HK-2 (cell line): Measurements from ENCODE around the gene TBC1D22A.
"Not testable (repeated sequence)": the region's sequence is repeated elsewhere in the genome, so short reads cannot be mapped to it uniquely, and the experiment has no call there.

Source experiments
- DNase-seq: peaks from one replicate; pipeline ENCODE4 v3.0.0-alpha.2; 2018; ENCODE audit not compliant: unreplicated experiment

Gene TBC1D22A

DNA sequence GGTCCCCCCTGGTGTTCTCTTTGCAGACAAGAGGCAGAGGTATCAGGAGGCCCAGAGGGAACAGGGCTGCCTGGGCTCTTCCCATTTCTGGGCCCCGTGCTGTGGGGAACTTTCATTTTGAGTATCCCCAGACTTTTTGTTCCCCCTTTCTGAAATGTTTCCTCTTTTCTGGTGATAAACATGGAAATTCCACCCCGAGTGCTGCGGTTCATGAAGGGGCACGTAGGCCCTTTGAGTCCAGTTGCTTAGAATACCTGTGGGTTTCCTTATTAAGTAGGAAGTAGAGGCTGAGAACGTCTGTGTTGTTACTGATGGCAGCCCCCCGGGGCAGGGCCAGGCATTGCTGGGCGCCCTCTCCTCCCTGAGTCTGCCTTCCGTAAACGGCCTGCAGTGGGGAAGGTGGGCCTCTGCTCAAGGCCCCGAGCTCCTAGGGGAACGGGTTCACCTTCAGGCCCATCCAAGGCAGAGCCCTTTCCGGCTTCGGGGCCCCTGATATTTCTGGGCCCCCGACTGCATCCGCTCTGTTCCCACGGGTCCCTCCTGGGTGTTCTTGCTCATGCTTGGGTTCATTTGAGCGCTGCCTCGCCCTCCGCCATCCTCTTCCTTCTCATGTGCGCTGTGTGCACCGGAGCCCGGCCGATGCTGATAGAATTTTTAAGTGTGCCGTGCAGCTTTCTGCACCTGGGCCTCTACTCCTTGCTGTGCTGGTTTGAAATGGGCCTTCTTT lies 12.0 kb downstream of the TBC1D22A start:
- no peak for DNase-seq

DNA sequence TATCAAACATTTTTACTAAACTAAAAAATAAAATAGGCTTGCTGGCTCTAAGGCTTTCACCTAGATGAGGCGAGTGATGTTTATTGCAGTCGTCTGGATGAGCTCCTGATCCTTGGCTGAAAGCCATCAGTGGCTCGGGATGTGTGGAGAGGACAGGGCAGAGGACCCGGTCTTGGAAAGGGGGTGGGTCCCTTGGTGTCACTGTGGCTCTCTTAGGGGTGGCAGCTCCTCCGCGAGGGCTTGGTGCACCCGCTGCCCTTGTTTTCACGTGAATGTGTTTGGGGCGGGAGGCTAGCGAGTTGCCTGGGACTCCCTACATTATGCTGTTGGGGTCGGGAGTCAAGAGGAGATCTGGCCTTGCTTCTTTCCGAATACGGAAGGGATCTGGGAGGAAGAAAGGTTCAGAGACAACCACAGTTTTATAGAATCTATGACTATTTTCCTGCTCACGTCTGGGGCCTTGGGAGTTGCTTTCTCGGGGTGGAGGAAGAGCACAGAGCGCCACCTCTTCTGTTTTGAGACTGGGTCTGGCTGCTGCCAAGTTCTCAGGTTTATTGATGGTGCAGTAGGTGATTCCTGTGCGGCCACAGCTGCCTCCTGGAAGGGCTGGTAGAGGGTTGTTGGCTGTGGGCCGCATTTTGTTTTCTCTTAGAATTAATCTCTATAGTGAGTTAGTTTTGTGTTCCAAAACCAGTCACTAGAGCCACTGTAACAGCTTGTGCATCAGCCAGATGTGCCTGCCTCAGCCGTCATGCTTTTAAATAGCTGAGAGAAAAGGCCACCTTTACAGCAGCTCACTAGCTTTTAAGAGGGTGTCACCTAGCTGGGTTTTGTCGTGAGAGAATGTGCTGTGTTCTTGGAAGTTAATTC lies 12.8 kb downstream of the TBC1D22A start:
- DNase-seq, result no peak

DNA sequence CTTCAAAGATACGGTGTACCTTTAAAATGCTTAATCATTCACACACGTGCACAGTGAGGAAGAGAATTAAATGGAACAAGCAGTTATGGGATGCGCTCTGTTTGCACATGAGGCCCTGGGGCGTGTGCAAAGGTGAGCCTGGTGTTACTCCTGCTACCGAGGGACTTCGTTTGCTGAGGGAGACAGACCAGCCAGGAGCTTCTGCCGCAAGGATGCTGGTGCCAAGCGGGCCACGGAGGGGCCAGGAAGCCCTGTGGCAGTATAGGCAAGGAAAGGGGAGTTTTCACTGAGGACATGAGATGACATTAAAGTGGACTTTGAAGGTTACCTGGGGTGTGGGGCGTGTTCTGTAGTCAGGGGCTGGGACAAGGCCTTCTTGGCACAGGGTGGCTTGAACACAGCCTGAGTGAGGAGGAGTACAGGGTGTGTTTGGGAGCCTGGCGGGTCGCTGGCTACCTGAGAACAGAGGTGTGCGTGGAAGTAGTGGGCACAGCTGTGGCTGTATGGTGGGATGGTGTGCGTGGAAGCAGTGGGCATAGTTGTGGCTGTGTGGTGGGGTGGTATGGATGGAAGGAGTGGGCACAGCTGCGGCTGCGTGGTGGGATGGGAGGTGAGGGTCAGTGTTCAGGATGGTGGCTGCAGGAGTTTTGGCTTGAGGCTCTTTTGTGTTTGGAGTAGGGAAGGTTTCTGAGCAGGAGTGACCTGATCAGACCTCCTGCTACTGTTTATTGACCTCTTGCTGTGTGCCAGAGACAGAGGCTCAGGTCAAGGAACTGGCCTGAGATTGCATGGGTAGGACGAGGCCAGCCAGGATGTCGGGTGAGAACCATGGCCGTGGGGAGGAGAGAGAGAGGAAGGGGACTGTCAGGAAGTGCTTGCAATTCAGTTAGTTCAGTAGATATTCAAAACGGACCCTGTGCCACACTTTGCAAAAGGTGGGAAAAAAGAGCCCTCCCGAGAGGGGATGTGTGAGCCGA lies 13.7 kb downstream of the TBC1D22A start:
- no peak for DNase-seq

DNA sequence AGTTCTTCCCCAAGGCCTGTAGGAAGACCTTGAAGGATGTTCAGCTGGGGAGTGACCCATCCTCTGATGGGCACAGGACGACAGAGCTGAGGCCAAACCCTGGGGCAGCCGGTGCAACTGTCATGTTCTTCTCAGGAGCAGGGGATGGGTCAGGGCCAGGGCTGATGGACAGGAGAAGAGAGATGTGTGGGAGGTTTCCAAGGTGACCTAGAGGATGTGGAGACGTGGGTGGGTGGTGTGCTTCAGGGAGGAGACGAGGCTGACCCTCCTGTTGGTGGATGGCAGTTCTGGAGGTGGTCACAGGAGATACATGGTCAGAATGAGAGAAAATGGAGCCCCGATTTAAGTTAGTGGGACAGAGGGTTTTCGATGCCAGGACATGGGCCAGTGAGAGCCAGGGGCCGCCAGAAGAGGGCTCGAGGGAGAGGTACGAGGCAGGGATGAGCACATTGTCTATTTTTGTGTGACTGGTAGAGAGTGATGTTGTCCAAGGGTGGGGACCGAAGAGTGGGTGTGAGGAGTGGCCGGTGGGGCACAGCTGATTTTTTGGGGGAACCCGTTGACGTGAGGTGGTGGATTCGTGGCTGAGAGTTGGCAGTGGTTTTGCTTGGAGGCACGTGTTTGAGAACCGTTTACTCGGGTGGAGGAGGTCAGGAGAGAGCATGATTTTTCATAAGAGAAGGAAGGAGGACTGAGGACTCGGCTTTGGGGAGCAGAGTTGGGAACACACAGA lies 14.6 kb downstream of the TBC1D22A start:
- DNase-seq, result no peak

DNA sequence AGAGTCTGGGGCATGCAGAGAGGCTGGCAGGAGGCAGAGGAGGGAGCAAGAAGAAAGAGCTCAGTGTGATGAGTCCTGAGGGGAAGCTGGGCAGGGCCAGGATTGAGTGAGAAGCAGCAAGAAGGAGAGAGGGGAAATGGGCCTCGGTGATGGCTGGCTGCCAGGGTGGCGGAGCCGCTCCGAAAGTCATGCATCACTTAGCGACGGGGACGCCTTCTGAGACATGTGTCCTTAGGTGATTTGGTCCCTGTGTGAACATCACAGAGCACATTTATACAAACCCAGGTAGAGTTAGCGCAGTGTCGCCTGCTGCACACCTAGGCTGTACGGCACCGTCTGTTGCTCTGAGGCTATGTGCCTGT lies 15.1 kb downstream of the TBC1D22A start:
- DNase-seq, result no peak

DNA sequence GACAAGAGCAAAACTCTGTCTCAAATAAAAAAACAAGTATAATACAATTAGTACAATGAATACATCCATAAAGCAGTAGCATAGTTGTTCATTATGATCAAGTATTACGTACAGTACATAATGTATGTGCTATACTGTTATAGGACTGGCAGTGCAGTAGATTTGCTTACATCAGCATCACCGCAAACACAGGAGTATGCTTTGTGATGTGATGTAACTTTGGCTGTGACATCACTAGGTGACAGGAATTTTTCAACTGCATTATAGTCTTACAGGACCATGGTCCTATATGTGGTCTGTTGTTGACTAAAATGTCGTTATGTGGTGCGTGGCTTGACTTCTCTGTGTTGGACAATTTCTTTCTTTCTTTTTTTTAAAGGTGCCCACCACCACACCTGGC lies 16.6 kb downstream of the TBC1D22A start:
- no peak for DNase-seq

DNA sequence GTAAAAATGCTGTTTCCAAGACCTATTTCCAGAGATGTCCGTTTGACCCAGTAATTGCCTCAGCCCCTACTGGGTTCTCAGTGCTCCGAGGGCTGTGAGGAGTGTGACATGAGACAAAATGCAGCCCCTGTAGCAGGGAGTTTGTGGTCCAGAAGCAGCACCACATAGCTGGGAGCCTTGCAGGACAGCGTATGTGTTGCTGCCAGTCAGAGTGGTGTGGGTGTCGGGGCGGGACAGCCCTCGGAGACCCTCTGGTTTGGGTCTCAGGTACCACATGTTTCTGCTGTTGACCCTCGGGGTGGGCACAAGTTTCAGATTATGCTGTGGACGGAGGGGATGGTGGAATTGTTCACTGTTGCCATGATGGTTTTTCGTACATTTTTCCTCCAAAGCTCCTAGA lies 17.2 kb downstream of the TBC1D22A start:
- no peak for DNase-seq

DNA sequence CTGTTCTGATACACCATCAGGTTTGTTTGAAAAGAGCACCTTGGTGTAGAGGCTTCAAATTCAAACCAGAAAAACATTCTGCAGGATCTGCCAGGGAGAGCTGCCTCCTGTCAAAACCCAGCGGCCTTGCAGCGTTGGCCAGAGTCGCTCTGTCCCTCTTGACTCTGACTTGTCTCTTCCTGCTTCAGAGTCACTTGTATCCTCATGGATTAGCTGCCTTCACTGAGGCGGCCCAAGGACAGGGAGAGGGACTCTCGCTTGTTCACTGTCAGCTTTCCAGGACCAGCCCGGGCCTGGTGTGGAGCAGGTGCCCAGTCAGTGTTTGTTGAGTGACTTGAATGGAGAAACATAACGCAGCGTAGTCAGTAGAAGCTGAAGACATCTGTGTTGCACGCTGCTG lies 18.0 kb downstream of the TBC1D22A start:
- no peak for DNase-seq

DNA sequence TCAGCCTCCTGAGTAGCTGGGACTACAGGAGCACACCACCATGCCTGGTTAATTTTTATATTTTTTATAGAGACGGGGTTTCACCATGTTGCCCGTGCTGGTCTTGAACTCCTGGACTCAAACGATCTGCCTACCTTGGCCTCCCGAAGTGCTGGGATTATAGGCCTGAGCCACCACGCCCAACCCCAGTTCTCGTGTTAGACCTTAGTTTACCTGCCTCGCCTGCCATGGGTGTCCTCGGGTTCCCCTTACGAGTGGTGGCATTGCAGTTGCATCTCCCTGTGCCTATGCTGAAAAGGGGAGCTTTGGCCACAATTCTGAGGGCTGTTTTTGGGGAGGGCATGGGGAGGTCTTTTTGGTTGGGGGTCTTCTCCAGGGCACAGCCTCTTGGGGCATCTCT lies 18.8 kb downstream of the TBC1D22A start:
- DNase-seq, result no peak

DNA sequence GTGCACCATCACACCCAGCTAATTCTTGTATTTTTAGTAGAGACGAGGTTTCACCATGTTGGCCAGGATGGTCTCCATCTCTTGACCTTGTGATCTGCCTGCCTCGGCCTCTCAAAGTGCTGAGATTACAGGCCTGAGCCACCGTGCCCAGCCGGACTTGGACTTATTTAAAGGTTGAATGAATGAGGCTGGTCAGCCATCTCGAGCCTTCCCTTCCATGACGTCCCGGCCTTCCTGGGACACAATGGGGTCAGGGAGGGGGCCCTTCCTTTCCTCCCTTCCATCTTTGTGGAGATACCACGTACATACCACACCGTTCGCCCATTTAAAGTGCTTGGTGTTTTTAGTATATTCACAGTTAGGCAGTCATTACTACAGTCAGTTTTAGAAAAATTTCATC lies 19.8 kb downstream of the TBC1D22A start:
- DNase-seq, result not testable (repeated sequence)

DNA sequence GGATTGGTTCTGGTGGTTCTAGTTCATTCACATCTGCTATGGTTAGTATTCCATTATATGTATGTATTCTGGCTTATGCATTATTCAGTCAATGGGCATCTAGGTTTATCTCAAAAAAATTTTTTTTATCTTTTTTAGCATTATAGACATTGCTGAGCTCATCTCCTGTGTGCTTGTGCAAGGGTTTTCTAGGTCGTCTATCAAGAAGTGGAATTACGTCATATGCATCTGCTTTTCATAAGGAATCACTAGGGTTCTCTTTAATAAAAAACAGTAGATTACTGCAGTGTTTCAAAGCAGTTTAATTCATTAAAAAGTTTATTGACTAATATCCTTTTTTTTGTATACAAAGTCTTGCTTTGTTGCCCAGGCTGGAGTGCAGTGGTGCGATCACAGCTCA lies 21.3 kb downstream of the TBC1D22A start:
- DNase-seq, result no peak

DNA sequence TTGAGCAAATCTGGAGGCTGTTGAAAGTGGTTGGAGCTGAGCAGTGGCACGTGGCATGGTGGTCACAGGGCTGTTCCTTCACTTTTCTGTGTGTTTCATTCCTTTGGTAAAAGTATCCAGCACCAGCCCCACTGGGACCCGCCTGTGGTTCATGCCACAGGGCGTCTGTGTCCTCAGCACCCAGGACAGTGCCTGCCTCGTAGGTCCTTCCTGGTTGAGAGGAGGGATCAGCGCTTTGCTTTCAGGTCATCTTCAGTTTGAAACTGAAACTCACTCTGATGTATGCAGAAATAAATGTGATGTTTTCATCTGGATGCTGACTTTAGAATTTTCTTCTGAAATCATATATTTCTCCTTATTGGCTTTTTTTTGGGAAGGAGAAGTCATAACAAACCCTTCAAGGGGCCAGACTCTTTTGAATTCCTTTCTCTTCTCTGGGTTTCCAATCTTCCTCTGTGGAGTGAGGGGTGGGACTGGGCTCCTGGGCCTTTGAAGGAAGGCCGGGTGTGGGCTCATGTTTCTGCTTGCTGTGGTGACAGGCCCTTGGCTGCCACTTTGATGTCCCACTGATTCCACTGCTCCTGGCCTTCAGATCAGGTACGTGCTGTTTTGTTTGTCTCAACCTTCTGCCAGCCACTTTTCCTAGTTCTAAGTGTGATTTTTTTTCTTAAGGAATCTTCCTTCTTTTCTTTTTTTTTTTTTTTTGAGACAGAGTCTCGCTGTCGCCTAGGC lies 26.2 kb downstream of the TBC1D22A start:
- no peak for DNase-seq

DNA sequence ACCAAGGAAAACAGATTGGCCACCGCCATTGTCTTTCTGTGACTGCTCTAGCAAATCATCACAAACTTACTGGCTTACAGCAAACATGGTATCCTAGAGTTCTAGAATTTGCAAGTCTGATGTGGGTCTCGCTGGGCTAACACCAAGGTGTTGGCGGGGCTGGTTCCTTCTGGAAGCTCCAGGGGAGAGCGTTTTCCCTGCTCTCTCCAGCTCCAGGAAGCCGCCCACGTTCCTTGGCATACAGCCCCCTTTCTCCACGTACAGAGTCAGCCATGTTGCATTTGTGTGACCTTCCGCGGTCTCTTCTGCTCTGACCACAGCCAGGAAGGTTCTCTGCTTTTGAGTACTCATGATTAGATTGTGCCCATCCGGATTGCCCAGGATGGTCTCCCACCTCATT lies 27.5 kb downstream of the TBC1D22A start:
- no peak for DNase-seq

DNA sequence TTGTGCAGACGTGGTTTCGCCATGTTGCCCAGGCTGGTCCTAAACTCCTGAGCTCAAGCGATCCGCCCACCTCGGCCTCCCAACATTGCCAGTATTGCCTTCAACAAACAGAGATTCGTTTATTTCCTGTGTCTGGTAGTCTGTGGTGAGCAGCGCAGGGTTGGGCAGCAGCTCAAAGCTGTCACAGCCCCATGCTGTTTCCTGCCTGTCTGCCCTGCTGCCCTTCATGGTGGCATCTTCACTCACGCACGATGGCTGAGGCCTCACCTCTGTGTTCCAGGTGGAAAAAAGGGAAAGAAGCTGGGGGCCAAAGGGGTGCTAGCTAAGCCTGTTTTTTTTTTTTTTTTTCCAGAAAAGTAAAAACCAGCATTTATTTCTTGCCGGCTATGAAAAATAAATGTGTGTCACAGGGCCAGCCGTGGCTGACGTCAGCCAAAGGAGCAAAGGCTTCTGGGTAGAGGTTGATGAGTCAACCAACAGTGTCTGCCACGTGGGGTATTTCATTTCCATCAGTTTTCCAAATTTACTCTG lies 28.8 kb downstream of the TBC1D22A start:
- no peak for DNase-seq

DNA sequence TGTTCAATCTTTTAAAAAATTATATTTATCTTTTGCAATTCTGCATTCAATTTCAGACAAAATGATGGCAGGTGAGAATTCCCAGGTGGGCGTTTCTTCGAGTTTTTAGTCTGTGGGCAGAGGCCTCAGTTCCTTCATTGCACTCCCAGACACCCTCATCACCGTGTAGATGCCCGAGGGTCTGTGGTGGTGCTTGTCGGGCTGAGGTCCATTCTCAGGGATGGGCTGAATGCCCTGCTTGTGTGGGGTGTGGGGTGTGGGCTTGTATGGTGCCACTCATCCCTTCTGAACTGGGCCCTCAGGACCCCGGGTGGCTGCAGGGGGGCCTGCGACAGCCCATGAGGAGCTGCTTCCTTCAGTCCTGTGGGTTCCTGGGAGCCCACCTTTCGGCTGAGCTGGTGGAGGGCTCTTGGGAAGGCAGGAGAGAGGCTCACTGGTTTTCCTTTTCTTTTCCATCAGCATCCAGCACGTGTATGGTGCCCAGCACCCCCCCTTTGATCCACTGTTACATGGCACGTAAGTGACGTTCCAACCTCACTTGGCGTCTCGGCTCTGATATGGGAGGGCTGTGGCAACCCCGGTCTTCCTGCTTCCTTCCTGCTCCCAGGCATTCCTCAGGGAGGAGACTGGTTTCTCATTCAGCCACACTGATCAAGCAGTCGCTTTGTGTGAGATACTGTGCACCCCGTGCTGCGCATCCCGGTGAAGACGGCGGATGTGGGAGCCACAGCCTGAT lies 29.8 kb downstream of the TBC1D22A start:
- no peak for DNase-seq

DNA sequence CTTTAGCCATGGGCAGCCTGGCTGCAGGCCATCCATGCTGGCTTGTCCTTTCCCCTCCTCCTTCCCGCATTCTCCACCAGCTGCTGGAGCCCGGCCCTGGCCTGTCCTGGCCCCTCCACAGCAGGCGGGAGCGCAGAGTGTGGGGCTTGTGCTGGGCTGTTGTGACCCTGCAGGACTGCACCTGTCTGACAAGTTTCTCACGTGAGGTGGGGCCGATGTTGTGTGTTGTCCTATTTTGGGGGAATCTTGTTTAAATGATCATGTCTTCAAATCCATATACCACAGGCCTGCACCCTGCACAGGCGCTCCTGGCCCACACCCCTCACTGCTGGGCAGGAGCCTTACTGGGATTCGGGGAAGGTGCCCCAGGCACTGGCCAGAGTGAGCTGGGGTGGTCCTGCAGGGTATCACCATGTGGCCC lies 30.4 kb downstream of the TBC1D22A start:
- no peak for DNase-seq

DNA sequence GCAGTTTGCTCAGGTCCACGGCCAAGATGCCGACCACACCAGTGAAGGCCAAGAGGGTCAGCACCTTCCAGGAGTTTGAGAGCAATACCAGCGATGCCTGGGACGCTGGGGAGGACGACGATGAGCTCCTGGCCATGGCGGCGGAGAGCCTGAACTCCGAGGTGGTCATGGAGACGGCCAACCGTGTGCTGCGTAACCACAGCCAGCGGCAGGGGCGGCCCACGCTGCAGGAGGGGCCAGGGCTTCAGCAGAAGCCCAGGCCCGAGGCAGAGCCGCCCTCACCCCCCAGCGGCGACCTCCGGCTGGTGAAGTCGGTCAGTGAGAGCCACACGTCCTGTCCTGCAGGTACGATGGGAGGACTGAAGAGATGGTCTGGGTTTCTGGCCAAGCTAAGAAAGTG lies 31.0 kb downstream of the TBC1D22A start:
- DNase-seq, result no peak

DNA sequence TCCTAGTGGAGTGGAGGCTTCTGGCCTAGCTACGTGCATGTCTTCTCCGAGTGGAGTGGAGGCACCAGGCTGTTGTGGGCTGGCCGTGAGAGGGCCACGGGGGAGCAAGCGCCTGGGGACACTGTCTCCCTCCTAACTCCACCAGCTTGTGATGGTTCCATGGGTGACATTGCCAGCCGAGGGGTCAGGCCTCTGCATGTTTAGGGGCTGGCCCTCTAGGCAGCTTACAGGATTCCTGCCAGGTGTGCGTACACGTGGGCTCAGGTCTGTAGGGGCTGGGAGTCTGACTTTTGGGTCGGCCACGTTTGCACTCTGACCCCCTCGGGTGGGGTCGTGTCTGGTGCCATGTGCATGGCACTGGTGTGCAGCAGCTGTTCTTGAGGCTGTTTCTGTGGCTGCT lies 31.6 kb downstream of the TBC1D22A start:
- no peak for DNase-seq

DNA sequence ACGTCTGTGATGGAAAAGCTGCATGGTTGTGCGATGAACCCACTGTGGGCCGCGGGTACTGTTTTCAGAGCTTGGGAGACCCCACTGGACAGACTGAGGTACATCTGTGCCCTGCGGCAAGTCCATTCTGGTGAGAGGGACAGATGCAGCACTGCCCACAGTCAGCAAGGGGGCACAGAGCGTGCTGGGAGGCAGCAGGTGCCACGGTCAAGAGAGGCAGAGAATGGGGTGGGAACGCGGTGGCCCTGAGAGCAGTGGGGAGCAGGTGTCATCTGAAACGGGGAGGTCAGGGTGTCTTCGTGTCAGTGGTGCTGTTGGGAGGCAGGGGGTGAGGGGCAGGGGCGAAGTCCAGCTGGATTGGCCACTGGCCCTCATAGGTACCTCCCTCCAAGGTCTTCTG lies 32.0 kb downstream of the TBC1D22A start:
- DNase-seq, result no peak

DNA sequence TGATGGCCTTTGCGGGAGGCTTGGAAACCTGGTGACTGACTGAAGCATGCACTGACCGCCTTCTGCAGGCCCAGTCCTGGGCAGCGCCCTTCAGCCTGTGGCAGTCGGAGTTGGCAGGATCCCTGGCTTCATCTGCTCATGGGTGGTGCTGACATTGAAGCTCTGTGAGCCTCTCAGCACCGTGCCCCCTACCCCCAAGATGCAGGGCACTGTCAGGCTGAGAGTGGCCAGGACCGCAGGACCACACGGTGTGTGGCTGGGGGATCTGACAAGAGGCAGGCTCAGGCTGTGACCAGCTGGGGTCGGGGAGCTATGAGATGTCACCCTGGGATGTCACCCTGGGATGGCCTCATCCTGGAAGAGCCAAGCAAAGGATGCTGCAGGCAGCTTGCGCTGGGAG lies 32.7 kb downstream of the TBC1D22A start:
- DNase-seq, result no peak
